Peyer's patch (tissue), 4 donors: ENCODE data around the gene FGD5. TPM values are rescaled to one million over a fixed set of nuclear protein-coding genes. Genes with fewer than 3 reads are reported as not detected.

Experiments
- DNase-seq, 3 donors: peaks; one replicate each; pipeline ENCODE4 v3.0.0-alpha.2; 2017 to 2019
- H3K27ac ChIP-seq, 4 donors: fragments of 200-600 bp; sonication (generic); one replicate each; pipeline ENCODE4 v1.5.1; 2016 to 2019
- H3K27me3 ChIP-seq, 2 donors: fragments of 200-600 bp; sonication (generic); one replicate each; pipeline ENCODE4 v1.5.1; 2019
- H3K36me3 ChIP-seq, 3 donors: fragments of 200-600 bp; sonication (generic); one replicate each; pipeline ENCODE4 v1.5.1; 2016 to 2019
- H3K4me1 ChIP-seq, 4 donors: fragments of 200-600 bp; sonication (generic); one replicate each; pipeline ENCODE4 v1.5.1; 2016 to 2019
- H3K4me3 ChIP-seq, 4 donors: fragments of 200-600 bp; sonication (generic); 1 replicate in 3 of 4; 2 replicates in 1 of 4; pipeline ENCODE4 v1.5.1; 2016 to 2019; ENCODE audit warnings: mild to moderate bottlenecking in 1 of 4
- H3K9me3 ChIP-seq, 4 donors: fragments of 200-600 bp; sonication (generic); one replicate each; pipeline ENCODE4 v1.5.1; 2016 to 2019; ENCODE audit warnings: mild to moderate bottlenecking in 1 of 4
- POLR2A ChIP-seq, 2 donors: fragments of 450-650 bp; IDR thresholded peaks; one replicate each; pipeline ENCODE4 v1.5.1; 2017; ENCODE audit warnings: antibody characterized with exemption in 2 of 2, mild to moderate bottlenecking in 2 of 2, moderate library complexity in 2 of 2
- total RNA-seq, 4 donors: library from RNA; depleted of rRNA; stranded (reverse); fragments of >200 nt; gene quantifications; one replicate each; pipeline ENCODE4 v1.1.0, GENCODE V29; 2016
- TF ChIP-seq, protein P1 (sequence below), 6 experiments: fragments of 450-650 bp in 4 of 6; fragments of 200-600 bp in 2 of 6; sonication (generic) in 1 of 6; IDR thresholded peaks; one replicate each; pipeline ENCODE4 v1.5.1; 2017 to 2019; ENCODE audit warnings: antibody characterized with exemption in 6 of 6, mild to moderate bottlenecking in 3 of 6, moderate library complexity in 1 of 6

The FGD5 gene
- total RNA-seq, 4 donors from 2014 or later = 8.6 to 65.2 (median 18.1) TPM

- Histone ChIP-seq H3K4me3 (no peak overlapping the region), H3K4me1 (no peaks in the 10 kb centered on the region), H3K36me3 (peaks cover 0 to 4% (median 0%) of the 10 kb centered on the region in 3 donors), H3K9me3 (no peaks in the 10 kb centered on the region), H3K27me3 (no peaks in the 10 kb centered on the region), H3K27ac (no peak overlapping the region)
- no peak for TF ChIP-seq POLR2A (IDR thresholded peaks at IDR 0.05)
- TF ChIP-seq, protein P1, sequence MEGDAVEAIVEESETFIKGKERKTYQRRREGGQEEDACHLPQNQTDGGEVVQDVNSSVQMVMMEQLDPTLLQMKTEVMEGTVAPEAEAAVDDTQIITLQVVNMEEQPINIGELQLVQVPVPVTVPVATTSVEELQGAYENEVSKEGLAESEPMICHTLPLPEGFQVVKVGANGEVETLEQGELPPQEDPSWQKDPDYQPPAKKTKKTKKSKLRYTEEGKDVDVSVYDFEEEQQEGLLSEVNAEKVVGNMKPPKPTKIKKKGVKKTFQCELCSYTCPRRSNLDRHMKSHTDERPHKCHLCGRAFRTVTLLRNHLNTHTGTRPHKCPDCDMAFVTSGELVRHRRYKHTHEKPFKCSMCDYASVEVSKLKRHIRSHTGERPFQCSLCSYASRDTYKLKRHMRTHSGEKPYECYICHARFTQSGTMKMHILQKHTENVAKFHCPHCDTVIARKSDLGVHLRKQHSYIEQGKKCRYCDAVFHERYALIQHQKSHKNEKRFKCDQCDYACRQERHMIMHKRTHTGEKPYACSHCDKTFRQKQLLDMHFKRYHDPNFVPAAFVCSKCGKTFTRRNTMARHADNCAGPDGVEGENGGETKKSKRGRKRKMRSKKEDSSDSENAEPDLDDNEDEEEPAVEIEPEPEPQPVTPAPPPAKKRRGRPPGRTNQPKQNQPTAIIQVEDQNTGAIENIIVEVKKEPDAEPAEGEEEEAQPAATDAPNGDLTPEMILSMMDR (IDR thresholded peaks at IDR 0.05) = no peak
- no peak for DNase-seq
Observed at GRCh38 chr3:14889205-14889604, 70.4 kb downstream of the FGD5 start.

DNA sequence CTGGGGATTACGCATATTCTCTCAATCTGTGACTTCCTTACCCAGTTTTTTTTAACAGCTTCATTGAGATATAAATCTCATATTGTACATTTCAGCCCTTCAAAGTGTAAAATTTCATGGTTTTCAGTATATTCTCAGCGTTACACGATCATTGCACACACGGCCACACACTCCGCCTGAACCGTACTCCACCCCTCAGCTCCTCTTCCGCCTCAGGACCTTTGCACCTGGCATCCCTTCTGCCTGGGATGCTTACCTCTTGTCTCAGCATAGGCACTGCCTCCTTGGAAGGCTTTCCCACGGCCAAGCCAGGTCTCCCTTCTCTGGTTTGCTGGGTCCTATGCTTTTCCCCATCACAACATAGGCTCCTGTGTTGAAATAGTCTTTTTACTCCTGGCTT is 71.2 kb downstream of the FGD5 start:
- Histone ChIP-seq H3K4me3 (no peak overlapping the region), H3K4me1 (no peaks in the 10 kb centered on the region), H3K27ac (no peak overlapping the region), H3K27me3 (no peaks in the 10 kb centered on the region), H3K36me3 (no peaks in the 10 kb centered on the region), H3K9me3 (no peaks in the 10 kb centered on the region)
- TF ChIP-seq, protein P1 (IDR thresholded peaks at IDR 0.05) = no peak
- TF ChIP-seq POLR2A (IDR thresholded peaks at IDR 0.05) = no peak
- no peak for DNase-seq

GRCh38 chr3:14890476-14890875 is 71.7 kb downstream of the FGD5 start:
- H3K27me3 ChIP-seq = no peaks in the 10 kb centered on the region

GRCh38 chr3:14891135-14892132 is 72.7 kb downstream of the FGD5 start:
- Histone ChIP-seq H3K4me3 (no peak overlapping the region), H3K9me3 (no peaks in the 10 kb centered on the region), H3K27me3 (no peaks in the 10 kb centered on the region), H3K4me1 (no peaks in the 10 kb centered on the region), H3K27ac (no peak overlapping the region), H3K36me3 (no peaks in the 10 kb centered on the region)
- DNase-seq = no peak
- no peak for TF ChIP-seq POLR2A (IDR thresholded peaks at IDR 0.05)
- TF ChIP-seq, protein P1 (IDR thresholded peaks at IDR 0.05) = no peak

More at GRCh38 chr3:14890476-14890875, 71.7 kb downstream of the FGD5 start:
- no peak for DNase-seq
- Histone ChIP-seq H3K9me3 (no peaks in the 10 kb centered on the region), H3K4me1 (no peaks in the 10 kb centered on the region), H3K27ac (no peak overlapping the region), H3K36me3 (no peaks in the 10 kb centered on the region), H3K4me3 (no peak overlapping the region)
- no peak for TF ChIP-seq POLR2A (IDR thresholded peaks at IDR 0.05)
- TF ChIP-seq, protein P1 (IDR thresholded peaks at IDR 0.05) = no peak

DNA sequence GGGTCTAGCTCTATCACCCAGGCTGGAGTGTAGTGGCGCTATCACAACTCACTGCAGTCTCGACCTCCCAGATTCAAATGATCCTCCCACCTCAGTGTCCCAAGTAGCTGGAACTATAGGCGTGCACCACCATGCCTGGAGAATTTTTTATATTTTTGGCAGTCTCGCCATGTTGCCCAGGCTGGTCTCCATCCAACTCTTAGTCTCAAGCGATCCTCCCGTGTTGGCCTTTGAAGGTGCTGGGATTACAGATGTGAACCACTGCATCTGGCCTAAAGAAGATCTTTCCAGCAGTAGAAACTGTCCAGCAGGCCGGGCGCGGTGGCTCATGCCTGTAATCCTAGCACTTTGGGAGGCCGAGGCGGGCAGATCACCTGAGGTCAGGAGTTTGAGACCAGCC is 73.5 kb downstream of the FGD5 start:
- H3K4me3 ChIP-seq = no peak overlapping the region
- DNase-seq = no peak
- H3K36me3 ChIP-seq = no peaks in the 10 kb centered on the region
- H3K27me3 ChIP-seq = no peaks in the 10 kb centered on the region
- no peak overlapping the region for H3K27ac ChIP-seq
- H3K9me3 ChIP-seq = no peaks in the 10 kb centered on the region
- TF ChIP-seq, protein P1 (IDR thresholded peaks at IDR 0.05) = no peak
- no peak for TF ChIP-seq POLR2A (IDR thresholded peaks at IDR 0.05)
- no peaks in the 10 kb centered on the region for H3K4me1 ChIP-seq
